GM19468 (cell line): ENCODE measurements around the gene SHISAL2A.

Source experiments
- ATAC-seq: cut with Tn5 transposase; IDR thresholded peaks from one replicate; pipeline ENCODE4 v1.9.1; 2021; ENCODE audit warnings: mild to moderate bottlenecking, moderate library complexity, moderate number of reproducible peaks; ENCODE audit not compliant: unreplicated experiment; ENCODE audit errors: extremely low read depth

Gene SHISAL2A

DNA sequence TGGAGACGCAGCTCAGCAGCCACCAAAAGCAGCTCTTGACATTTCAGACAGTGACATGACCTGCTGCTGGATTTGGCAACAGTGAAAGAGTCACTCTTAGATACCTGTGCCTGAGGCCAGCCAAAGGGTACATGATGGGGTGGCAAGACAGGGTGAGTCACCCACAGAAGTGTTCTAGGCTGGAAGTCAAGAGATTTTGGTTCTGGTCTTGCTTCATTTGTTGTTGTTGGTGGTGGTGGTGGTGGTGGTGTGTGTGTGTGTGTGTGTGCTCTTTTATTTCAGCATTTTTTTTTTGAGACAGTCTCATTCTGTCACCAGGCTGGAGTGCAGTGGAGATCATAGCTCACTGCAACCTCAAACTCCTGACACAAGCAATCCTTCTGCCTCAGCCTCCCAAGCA is 25.8 kb downstream of the SHISAL2A start:
- no peak for ATAC-seq

- no peak for ATAC-seq
Observed at GRCh38 chr1:52659356-52659755, 26.4 kb downstream of the SHISAL2A start.

DNA sequence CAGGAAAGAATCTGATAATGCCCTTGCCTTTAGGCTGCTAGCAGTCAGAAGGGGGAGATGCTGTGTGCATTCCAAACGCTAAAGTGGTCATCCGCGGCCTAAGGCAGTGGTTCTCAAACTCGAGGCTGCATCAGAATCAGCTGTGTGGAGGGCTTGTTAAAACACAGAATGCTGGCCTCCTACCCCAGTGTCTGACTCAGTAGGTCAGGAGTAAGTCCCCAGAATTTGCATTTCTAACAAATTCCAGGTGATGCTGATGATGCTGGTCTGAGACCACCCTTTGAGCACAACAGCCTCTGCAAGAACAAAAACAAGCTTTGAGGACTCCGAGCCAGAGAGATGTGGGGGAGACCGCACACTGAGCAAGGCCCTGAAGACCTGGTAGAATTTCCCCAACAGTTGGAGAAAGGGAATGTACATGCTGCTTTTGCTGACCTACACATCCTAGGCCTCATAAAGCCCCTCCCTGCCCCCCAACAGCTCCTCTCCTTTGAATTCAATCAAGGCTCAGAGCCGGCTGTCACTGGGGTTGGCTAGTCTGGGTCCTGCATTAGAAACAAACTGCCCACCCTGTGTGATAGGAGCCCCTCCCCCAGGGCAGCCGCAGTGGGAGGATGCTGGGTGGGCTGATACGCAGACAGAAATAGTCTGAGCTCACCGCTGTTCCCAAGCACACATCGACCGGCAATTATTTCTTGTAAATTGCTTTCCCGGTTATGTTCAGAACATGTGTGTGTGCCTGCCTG is 27.1 kb downstream of the SHISAL2A start:
- no peak for ATAC-seq

- ATAC-seq: no peak
Observed at GRCh38 chr1:52660807-52661206, 27.8 kb downstream of the SHISAL2A start.

DNA sequence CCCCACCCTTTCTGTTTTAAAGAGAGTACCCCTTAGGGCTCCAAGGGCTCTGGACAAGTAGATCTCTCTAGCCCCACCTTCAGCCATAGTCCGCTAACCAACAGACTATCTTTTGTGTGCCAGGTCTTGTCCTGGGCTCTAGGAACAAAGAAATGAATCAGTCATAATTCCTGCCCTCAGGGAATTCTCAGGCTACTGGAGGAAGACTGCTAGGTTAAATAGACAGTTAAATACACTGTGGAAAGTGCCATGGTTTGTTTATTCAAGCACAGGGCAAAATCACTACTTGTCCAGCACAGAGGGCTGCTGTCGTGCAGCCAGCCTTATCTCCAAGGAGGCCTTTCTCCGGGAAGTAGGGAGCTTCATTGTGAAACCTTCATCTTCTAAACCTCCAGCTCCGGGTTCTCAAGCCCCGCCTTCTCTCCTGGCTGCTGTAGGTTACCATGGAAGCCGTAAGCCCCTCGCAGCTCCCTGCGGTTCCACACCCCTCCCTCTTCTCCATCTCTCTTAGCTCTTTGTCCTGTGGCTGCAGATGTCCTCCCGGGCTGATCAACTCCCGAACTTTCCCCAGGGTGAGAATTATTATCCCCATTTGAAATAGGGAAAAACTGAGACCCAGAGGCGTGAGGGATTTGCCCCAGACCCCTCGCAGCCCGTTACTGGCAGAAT is 29.8 kb downstream of the SHISAL2A start:
- ATAC-seq: no peak

DNA sequence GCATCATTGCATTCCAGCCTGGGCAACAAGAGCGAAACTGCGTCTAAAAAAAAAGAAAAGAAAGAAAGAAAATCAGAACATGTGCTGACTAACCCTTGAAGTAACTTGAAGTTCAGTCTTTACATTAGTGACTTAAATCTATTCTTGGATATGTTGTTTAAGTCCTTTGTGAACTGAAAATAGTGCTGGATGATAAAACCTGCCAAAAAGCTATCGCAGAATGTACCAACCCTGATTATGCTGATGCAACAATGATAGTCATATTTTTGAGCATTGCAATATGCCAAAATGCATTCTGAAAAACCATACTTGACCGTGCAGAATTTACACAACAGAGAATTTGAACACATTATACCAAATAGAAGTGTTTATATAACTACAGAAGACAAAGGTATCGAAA is 30.7 kb downstream of the SHISAL2A start:
- ATAC-seq: no peak

GRCh38 chr1:52665006-52665941 is 32.3 kb downstream of the SHISAL2A start:
- ATAC-seq: no peak

GRCh38 chr1:52667290-52667689 is 34.3 kb downstream of the SHISAL2A start:
- ATAC-seq: no peak

GRCh38 chr1:52667984-52668383 is 35.0 kb downstream of the SHISAL2A start:
- ATAC-seq: no peak

DNA sequence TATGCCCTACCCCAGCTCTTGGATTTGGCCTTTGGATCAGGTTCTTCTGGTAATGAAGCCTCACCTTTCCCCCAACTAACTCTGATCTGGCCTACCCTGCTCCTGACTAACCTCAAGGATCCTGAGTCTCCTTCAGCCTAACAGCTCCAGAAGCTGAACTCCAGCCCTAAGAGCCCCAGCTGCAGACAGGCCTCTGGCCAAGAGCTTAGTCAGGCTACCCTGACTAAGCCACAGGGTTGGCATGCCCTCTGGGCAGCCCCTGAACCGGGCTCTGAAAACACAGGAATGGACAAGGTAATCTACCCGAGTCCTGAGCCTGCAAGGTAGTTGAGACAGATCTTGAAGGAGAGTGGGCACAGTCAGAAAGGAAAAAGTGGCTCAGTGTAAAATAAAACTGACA is 35.7 kb downstream of the SHISAL2A start:
- no peak for ATAC-seq

DNA sequence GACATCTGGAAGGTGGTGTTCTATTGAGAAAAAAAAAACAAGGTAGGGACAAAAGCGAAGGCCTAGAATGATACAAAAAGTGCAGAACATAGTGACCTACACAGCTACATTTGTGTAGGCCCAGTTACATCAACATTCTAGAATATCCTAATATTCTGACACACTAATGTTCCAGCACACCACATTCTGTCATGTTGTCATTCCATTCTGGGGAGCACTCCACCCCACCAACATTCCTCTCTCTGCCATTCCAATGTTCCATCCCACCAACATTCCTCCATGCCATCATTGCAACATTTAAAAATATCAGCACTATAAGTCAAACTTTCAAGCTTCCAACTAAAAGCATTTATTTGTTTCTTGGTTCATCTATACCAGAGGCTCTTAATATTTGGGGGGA is 36.7 kb downstream of the SHISAL2A start:
- no peak for ATAC-seq

DNA sequence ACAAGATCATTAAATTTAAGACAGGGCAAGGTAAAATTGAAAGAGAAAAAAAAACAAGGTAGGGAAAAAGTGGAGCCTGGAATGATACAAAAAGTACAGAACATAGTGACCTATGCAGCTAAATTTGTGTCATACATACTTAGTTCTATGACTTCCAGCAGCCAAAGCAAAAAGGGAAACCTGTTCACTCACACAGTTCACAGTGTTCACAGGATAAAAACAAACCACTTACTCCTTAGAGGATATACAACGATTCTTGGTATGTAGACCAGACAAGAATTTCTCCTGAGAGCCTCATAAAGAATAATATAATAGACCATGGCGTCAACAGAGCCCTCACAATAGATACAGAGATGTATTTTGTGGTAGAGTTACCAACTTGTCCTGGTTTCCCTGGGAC is 37.6 kb downstream of the SHISAL2A start:
- ATAC-seq: no peak

DNA sequence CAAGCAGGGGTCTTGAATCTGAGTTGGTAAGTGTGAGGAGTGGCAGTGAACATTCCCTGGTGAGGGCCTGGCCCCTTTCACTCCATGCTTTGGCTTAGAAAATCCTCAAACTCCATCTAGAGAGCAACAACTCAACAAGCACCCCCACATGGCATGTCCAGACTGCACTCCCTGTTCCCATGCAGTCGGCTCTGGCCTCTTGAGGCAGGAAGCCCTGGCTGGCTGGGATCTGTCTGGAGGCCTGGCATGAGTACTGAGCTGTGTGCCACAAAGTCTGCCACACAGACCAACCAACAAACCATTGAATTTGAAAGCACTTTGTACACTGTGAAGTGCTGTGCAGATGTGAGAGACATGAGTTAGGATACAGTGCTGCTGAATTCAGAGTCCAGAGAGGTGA is 40.0 kb downstream of the SHISAL2A start:
- ATAC-seq: no peak

GRCh38 chr1:52673513-52673912 is 40.5 kb downstream of the SHISAL2A start:
- no peak for ATAC-seq

DNA sequence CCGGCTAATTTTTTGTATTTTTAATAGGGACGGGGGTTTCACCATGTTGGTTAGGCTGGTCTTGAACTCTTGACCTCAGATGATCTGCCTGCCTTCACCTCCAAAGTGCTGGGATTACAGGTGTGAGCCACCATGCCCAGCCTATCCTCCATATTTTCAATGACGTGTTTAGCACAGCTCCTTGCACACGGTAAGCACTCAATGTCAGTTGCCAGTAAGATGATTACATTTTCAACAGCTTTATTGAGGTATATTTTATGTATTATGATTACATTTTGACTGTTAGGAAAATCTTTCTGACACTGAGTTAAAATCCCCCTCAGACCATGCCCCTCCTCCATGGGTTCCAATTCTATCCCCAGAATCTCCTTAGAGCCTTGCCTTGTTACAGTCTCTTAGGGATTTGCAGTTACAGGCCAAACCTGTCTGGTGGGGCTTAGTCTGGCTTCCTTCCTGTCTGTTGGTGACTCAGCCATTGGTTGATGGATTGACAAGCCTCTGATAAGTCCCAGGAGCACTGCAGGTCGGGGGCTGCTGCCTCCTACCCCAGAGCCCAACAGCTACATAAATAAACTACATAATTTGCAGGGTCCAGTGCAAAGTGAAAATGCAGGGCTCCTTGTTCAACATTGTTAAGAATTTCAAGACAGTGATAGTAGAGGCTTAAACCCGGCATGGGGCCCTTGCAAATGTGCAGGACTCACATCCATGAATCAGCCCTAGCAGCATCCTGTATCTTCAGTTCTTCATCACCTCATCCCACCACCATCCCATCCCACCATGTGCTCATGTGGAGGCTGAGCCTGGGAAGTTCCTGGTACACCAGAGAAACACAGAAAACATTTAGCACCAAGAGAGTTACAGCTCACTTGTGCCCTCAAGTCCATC is 41.8 kb downstream of the SHISAL2A start:
- no peak for ATAC-seq

GRCh38 chr1:52676249-52676903 is 43.4 kb downstream of the SHISAL2A start:
- no peak for ATAC-seq

DNA sequence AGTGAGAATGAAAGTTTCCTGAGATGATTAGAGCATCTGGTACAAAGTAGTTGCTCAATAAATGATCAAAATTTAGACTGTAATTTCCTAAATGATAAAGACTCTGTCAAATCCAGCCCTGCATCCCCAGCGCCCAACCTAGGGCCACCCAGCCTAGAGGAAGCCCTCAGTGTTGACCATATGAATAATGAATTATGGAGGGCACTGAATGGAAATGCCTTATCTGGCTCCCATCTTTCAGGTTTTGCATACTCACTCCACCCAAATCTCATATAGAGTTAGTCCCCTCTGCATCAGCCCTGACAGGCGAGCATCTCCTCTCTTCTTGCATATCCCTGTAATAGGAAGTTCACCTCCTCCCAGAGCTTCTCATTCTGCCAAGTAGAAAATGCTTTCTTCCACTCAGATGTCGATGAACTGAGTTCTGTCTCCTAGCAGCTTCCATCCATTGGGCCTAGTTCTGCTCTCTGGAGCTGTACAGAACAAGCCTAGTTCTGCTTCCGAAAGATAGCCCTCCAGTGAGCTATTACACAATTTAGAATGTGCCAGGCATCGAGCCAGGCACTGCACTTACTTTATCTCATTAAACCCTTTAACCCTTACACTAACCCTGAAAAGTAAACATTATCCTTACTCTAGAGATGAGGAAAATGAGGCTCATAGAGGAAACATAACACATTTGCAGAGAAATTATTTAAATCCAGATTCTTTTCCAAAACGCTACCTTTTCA is 44.3 kb downstream of the SHISAL2A start:
- ATAC-seq: no peak

- no peak for ATAC-seq
Observed at GRCh38 chr1:52679048-52679447, 46.1 kb downstream of the SHISAL2A start.

DNA sequence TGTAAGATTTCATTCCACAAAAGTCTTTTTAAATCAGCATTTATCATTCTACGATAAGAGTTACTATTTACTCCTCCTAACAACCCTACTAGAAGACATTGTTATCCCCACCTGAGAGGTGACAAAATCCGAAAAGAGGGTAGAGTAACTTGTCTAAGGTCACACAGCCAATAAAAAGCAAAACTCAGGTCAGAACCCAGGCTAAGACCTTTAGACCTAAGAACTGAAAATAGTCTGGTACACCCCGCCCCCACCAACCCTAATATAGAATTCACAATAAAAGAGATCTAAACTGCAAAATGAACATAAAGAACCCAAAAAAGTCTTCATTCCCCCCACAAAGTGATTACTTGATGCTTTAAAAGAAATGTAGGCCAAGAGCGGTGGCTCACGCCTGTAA is 46.5 kb downstream of the SHISAL2A start:
- ATAC-seq: no peak
